Activated CD4-positive, alpha-beta T cell treated with anti-CD3 and anti-CD28 coated beads, Interleukin-2, amount 50 U/mL, for 24 hours (primary cell): Measurements from ENCODE around the gene APOL5.
"Not testable (repeated sequence)": the region's sequence is repeated elsewhere in the genome, so short reads cannot be mapped to it uniquely, and the experiment has no call there.

Experiments used
- DNase-seq, 2 donors: peaks; one replicate each; pipeline ENCODE4 v3.0.0-alpha.2; 2020; ENCODE audit warnings: low read depth in 1 of 2, low spot score in 1 of 2

The APOL5 gene, protein sequence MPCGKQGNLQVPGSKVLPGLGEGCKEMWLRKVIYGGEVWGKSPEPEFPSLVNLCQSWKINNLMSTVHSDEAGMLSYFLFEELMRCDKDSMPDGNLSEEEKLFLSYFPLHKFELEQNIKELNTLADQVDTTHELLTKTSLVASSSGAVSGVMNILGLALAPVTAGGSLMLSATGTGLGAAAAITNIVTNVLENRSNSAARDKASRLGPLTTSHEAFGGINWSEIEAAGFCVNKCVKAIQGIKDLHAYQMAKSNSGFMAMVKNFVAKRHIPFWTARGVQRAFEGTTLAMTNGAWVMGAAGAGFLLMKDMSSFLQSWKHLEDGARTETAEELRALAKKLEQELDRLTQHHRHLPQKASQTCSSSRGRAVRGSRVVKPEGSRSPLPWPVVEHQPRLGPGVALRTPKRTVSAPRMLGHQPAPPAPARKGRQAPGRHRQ

DNA sequence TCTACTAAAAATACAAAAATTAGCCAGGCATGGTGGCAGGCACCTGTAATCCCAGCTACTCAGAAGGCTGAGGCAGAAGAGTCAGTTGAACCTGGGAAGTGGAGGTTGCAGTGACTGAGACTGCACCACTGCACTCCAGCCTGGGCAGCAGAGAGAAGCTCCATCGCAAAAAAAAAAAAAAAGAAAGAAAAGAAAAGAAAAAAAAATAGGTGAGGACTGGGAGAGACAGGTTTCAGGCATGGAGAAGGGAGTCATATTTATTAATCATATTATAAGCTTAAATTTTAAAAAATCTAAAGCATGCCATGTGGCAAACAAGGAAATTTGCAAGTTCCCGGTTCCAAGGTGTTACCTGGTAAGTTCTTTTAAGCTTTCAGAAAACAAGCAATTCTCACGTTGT, at the start of gene APOL5:
TSS of gene APOL5 (plus strand) at position 301 of the 400 bp plus-strand sequence. CDS start at position 301, 0 bp downstream.
- DNase-seq: no peak

DNA sequence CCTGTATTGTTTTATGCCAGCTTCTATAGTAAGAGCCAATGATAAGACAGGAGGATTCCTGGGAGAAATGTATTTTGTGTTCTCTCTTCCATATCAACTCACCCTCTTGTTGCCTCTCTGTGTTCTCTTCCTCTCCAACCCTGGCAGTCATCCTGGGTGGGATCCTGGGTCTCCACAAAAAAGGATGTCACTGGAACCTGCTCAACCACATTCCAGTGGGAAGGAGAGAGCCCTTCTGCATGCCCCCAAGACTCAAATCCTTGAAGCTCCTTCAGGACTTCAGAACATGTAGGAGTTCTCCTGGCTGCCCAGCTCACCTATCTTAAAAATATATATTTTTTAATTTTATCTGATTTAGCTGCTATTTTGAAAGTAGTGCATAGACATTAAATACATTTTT, 43.3 kb upstream of the APOL5 start:
- DNase-seq: no peak

GRCh38 chr22:35676065-35676464, 41.6 kb upstream of the APOL5 start:
- not testable (repeated sequence) for DNase-seq

DNA sequence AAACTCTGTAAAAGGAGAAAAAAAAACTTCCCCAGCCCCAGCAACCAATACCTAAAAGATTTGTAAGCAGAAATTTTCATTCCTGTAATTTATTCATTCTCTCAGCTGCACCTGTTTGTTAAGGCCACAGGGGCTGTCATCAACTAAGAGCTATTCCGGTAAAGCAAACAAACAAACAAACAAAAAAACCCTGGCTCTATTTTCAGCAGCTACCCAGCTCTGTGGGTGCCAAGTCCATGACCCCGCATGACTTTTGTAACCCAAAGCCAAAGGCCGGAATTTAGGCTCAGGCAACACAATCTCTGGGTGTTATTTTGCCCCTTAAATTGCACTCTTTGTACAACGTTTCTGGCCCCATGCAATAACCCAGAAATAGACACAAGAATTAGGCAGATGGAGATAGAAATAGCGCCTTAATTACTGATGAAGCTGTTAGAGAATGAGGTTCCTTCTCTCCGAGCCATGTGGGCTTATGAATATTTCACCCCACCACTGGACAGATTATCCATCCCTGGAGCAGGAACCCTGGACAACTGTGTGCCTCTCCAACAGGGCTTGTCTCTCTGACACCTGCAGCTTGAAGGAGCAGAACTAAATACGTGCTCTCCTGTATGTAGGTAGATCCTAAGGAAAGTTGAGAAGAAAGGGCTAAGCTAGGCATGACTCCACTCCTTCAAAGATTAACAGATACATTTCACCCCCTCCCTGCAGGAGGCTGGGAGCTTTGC, 40.0 kb upstream of the APOL5 start:
- no peak for DNase-seq

GRCh38 chr22:35678836-35679235, 38.8 kb upstream of the APOL5 start:
- DNase-seq: peak in 1 of 2 donors; percentile 7

DNA sequence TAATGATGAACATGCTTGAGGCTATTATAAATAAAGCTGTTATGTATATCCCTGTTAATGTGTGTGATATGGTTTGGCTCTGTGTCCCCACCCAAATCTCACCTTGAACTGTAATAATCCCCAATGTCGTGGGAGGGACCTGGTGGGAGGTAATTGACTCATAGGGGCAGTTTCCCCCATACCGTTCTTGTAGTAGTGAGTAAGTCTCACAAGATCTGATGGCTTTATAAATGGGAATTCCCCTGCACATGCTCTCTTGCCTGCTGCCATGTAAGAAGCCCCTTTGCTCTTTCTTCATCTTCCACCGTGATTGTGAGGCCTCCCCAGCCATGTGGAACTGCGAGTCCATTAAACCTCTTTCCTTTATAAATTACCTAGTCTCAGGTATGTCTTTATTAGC, 38.2 kb upstream of the APOL5 start:
- peak; percentile 31 to 76 for DNase-seq

DNA sequence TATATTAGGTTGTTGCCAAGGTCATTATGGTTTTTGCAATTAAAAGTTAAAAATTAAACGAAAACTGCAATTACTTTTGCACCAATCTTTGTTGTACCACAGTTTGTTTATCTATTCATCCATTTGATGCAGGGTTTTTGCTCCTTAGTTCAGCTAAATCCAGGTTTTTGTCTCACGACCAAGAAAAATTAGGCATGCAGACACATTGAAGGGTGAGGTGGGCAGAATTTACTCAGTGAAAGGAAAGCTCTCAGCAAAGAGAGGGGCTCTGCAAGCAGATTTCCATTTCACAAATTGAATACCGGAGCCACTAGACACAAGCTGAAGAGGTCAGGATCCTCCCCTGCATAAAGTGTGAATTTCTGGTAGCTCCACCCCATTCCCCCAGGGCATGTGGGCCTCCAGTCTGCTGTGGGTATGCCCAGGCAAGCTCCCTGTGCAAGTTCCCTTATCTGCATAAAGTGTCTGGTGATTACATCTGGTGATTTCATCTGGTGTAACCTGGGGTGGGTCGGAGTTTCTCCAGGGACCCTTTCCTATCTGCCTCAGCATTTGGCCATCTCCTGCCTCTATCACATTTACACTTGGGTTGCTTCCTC, 36.1 kb upstream of the APOL5 start:
- DNase-seq: no peak

DNA sequence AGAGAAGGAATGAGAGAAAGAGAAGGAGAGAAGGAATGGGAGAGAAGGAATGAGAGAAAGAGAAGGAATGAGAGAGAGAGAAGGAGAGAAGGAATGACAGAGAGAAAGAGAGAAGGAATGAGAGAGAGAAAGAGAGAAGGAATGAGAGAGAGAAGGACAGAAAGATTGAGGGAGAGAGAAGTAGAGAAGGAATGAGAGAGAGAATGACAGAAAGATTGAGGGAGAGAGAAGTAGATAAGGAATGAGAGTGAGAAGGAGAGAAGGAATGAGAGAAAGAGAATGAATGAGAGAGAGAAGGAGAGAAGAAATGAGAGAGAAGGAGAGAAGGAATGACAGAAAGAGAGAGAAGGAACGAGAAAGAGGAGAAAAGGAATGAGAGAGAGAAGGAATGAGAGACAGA, 34.1 kb upstream of the APOL5 start:
- DNase-seq: no peak

- no peak for DNase-seq
Observed at GRCh38 chr22:35684270-35684700, 33.4 kb upstream of the APOL5 start.

- no peak for DNase-seq
Observed at GRCh38 chr22:35684732-35685131, 32.9 kb upstream of the APOL5 start.

GRCh38 chr22:35685731-35686130, 31.9 kb upstream of the APOL5 start:
- DNase-seq: no peak

GRCh38 chr22:35686298-35686697, 31.4 kb upstream of the APOL5 start:
- no peak for DNase-seq

DNA sequence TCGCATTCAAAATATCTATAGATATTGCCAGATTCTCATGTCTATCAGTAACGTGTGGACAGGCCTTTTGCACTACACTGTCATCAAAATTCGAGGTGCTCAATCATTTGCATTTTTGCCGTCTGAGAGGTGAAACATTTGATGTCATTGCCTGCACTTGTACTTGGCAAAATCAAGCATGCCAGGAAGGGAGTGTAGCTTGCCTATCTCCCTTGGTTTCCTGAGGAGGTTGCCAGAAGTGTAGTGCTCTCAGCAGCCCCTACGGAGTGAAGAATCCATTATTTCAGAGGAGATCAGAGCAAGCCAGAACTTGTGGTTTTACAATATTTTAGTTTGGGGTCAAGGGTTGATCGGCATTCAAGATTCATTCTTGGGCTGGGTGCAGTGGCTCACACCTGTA, 30.2 kb upstream of the APOL5 start:
- DNase-seq: no peak

GRCh38 chr22:35688913-35689675, 28.6 kb upstream of the APOL5 start:
- no peak for DNase-seq

GRCh38 chr22:35690001-35690400, 27.7 kb upstream of the APOL5 start:
- no peak for DNase-seq

GRCh38 chr22:35695202-35695601, 22.5 kb upstream of the APOL5 start:
- no peak for DNase-seq

DNA sequence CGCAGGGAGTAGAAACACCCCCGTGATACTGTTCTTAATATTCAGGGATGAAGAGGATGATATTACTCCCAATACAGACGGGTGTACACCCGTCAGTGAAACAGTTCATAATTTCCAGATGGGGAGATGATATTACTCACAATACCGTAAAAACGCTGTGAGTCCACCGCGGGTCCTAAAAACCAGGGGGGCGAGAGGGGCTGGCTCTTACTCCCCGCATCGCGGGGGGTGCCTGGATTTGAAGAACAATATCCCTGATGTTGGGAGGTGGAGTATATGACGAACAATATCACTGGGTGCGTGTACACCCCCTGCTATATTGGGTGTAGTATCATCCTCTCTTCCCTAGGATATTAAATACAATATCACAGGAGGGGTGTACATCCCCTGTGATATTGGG, 20.5 kb upstream of the APOL5 start:
- no peak for DNase-seq

DNA sequence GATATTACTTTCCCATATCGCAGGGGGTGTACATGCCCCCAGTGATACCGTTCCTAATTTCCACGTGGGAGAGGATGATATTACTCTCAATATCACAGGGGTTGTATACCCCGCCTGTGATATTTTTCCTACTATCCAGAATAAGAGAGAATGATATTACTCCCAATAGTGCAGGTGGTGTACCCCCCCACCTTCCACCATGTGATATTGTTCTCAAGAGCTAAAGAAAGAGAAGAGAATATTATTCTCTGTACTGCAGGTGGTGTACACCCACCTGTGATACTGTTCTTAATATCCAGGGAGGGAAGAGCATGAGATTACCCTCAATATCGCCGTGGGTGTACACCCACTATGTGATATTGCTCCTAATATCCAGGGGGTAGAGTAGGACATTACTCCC, 17.8 kb upstream of the APOL5 start:
- DNase-seq: not testable (repeated sequence)

- DNase-seq: no peak
Observed at GRCh38 chr22:35703861-35704584, 13.6 kb upstream of the APOL5 start.

- DNase-seq: no peak
Observed at GRCh38 chr22:35705141-35705540, 12.5 kb upstream of the APOL5 start.

DNA sequence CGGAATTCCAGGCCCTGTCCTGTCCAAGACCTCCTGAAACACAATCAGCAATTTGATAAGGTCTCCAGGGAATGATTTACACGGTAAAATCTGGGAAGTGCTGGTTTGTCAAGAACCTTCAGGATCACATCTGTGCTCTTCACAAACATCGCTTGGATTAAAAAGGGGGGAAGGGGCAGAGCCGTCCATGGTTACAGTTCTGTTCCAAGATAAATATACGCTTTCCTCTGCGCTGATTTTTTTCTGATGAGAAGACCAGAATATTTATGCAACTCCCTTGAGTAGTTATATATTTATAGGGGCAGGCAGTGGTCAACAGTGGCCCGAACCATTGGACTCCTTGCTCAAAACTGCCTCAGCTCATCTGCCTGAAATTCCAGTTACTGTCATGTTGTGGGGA, 9.2 kb upstream of the APOL5 start:
- no peak for DNase-seq
